Kidney epithelial cell (primary cell): ENCODE results near the gene HPCA. TPM values are rescaled to one million over a fixed set of nuclear protein-coding genes. Genes with fewer than 3 reads are reported as not detected.

Source experiments
- DNase-seq: peaks from one replicate; pipeline ENCODE4 v3.0.0-alpha.2; 2010; ENCODE audit warnings: low read depth
- H3K27me3 ChIP-seq: 2 replicates; pipeline ENCODE4 v1.6.0; 2011; ENCODE audit warnings: low read length; ENCODE audit not compliant: control insufficient read depth, insufficient read depth
- H3K36me3 ChIP-seq: 2 replicates; pipeline ENCODE4 v1.5.1; 2011; ENCODE audit warnings: low read length; ENCODE audit not compliant: control insufficient read depth, insufficient read depth
- H3K4me3 ChIP-seq: 2 replicates; pipeline ENCODE4 v1.5.1; 2011; ENCODE audit warnings: low read depth, mild to moderate bottlenecking, control low read depth, low read length
- CTCF ChIP-seq: IDR thresholded peaks from 2 replicates; pipeline ENCODE4 v1.5.1; 2011; ENCODE audit warnings: mild to moderate bottlenecking, moderate library complexity, low read length, control low read depth, inconsistent platforms; ENCODE audit not compliant: insufficient read depth, poor library complexity, severe bottlenecking
- total RNA-seq: library from RNA; depleted of rRNA; stranded (reverse); fragments of >200 nt; gene quantifications from 2 replicates; pipeline ENCODE4 v1.2.3, GENCODE V29; 2015

The HPCA gene
- total RNA-seq, 1 donor from 2014 or later = not detected

- no peak for TF ChIP-seq CTCF
- no peaks in the 10 kb centered on the region for H3K36me3 ChIP-seq
- no peaks in the 10 kb centered on the region for H3K27me3 ChIP-seq
- H3K4me3 ChIP-seq = no peak overlapping the region
- DNase-seq = no peak
Observed at GRCh38 chr1:32927441-32927840, 41.1 kb downstream of the HPCA start.

GRCh38 chr1:32928285-32928684 lies 42.0 kb downstream of the HPCA start:
- no peaks in the 10 kb centered on the region for H3K36me3 ChIP-seq
- H3K4me3 ChIP-seq = no peak overlapping the region
- no peak for DNase-seq
- TF ChIP-seq CTCF = no peak
- H3K27me3 ChIP-seq = no peaks in the 10 kb centered on the region

- no peak for TF ChIP-seq CTCF
- Histone ChIP-seq H3K36me3 (no peaks in the 10 kb centered on the region), H3K4me3 (no peak overlapping the region), H3K27me3 (no peaks in the 10 kb centered on the region)
- DNase-seq = no peak
Observed at GRCh38 chr1:32928715-32929114, 42.4 kb downstream of the HPCA start.

- TF ChIP-seq CTCF = no peak
- H3K4me3 ChIP-seq = no peak overlapping the region
- H3K27me3 ChIP-seq = no peaks in the 10 kb centered on the region
Observed at GRCh38 chr1:32929366-32929765, 43.1 kb downstream of the HPCA start.

GRCh38 chr1:32931760-32932159 lies 45.5 kb downstream of the HPCA start:
- Histone ChIP-seq H3K27me3 (no peaks in the 10 kb centered on the region), H3K4me3 (no peak overlapping the region), H3K36me3 (no peaks in the 10 kb centered on the region)
- TF ChIP-seq CTCF = no peak
- DNase-seq = no peak

More at GRCh38 chr1:32929366-32929765, 43.1 kb downstream of the HPCA start:
- H3K36me3 ChIP-seq = no peaks in the 10 kb centered on the region
- DNase-seq = no peak

GRCh38 chr1:32933742-32934322 lies 47.5 kb downstream of the HPCA start:
- DNase-seq = no peak
- Histone ChIP-seq H3K36me3 (no peaks in the 10 kb centered on the region), H3K4me3 (no peak overlapping the region), H3K27me3 (no peaks in the 10 kb centered on the region)
- no peak for TF ChIP-seq CTCF
